HT-29 (cell line): ENCODE data around the gene AFG3L2. TPM values are rescaled to one million over a fixed set of nuclear protein-coding genes. Genes with fewer than 3 reads are reported as not detected.
"Not testable (repeated sequence)": the region's sequence is repeated elsewhere in the genome, so short reads cannot be mapped to it uniquely, and the experiment has no call there.

Source experiments
- DNase-seq: peaks from one replicate; pipeline ENCODE4 v3.0.0-alpha.2; 2015; ENCODE audit warnings: low spot score
- total RNA-seq: library from RNA; depleted of rRNA; stranded (reverse); fragments of >200 nt; shearing (Covaris generic); gene quantifications from 2 replicates; pipeline ENCODE4 v1.2.3, GENCODE V29; 2014; rRNA removed

The AFG3L2 gene
- total RNA-seq: 59.3 and 72.7 TPM in 2 replicates

- DNase-seq: peak; percentile 99
Measured at GRCh38 chr18:12376754-12377555, at the start of gene AFG3L2. Gene AFG3L2, minus strand, starts transcription at chr18:12377227. Its CDS starts 145 bp downstream, at chr18:12377082.

GRCh38 chr18:12424252-12424651 is 47.2 kb upstream of the AFG3L2 start:
- no peak for DNase-seq

- DNase-seq: no peak
Measured at GRCh38 chr18:12423820-12424219, 46.8 kb upstream of the AFG3L2 start.

GRCh38 chr18:12423393-12423792 is 46.4 kb upstream of the AFG3L2 start:
- no peak for DNase-seq

- DNase-seq: peak; percentile 74
Measured at GRCh38 chr18:12422936-12423335, 45.9 kb upstream of the AFG3L2 start.

- no peak for DNase-seq
Measured at GRCh38 chr18:12421732-12422131, 44.7 kb upstream of the AFG3L2 start.

- DNase-seq: no peak
Measured at GRCh38 chr18:12420821-12421421, 43.9 kb upstream of the AFG3L2 start.

- no peak for DNase-seq
Measured at GRCh38 chr18:12417687-12418086, 40.7 kb upstream of the AFG3L2 start.

- no peak for DNase-seq
Measured at GRCh38 chr18:12416098-12416729, 39.2 kb upstream of the AFG3L2 start.

GRCh38 chr18:12411456-12411855 is 34.4 kb upstream of the AFG3L2 start:
- DNase-seq: no peak

- DNase-seq: not testable (repeated sequence)
Measured at GRCh38 chr18:12410747-12411146, 33.7 kb upstream of the AFG3L2 start.

GRCh38 chr18:12410081-12410481 is 33.1 kb upstream of the AFG3L2 start:
- no peak for DNase-seq

- no peak for DNase-seq
Measured at GRCh38 chr18:12409469-12409868, 32.4 kb upstream of the AFG3L2 start.

- DNase-seq: peak; percentile 35
Measured at GRCh38 chr18:12408247-12408869, 31.3 kb upstream of the AFG3L2 start.

- no peak for DNase-seq
Measured at GRCh38 chr18:12406371-12407111, 29.5 kb upstream of the AFG3L2 start.

GRCh38 chr18:12405066-12405465 is 28.0 kb upstream of the AFG3L2 start:
- DNase-seq: no peak

GRCh38 chr18:12403601-12404506 is 26.8 kb upstream of the AFG3L2 start:
- no peak for DNase-seq

- DNase-seq: no peak
Measured at GRCh38 chr18:12401881-12402280, 24.9 kb upstream of the AFG3L2 start.

GRCh38 chr18:12399231-12399630 is 22.2 kb upstream of the AFG3L2 start:
- no peak for DNase-seq

- no peak for DNase-seq
Measured at GRCh38 chr18:12398625-12399024, 21.6 kb upstream of the AFG3L2 start.
